IPS DF 4.7 (cell line): ENCODE results near the gene MGST2.
"Not testable (repeated sequence)": the region's sequence is repeated elsewhere in the genome, so short reads cannot be mapped to it uniquely, and the experiment has no call there.

Experiments used
- DNase-seq: peaks from one replicate; pipeline ENCODE4 v3.0.0-alpha.2; 2013; ENCODE audit warnings: low spot score; ENCODE audit errors: extremely low read depth

Gene MGST2

GRCh38 chr4:139669890-139670289, 4.3 kb downstream of the MGST2 start:
- no peak for DNase-seq

- DNase-seq, result no peak
Measured at GRCh38 chr4:139670775-139671174, 5.2 kb downstream of the MGST2 start.

- DNase-seq, result no peak
Measured at GRCh38 chr4:139672215-139672614, 6.6 kb downstream of the MGST2 start.

GRCh38 chr4:139672732-139673131, 7.1 kb downstream of the MGST2 start:
- DNase-seq, result no peak

GRCh38 chr4:139674875-139675550, 9.4 kb downstream of the MGST2 start:
- DNase-seq, result no peak

- DNase-seq, result no peak
Measured at GRCh38 chr4:139675651-139676050, 10.0 kb downstream of the MGST2 start.

- DNase-seq, result no peak
Measured at GRCh38 chr4:139676365-139676764, 10.7 kb downstream of the MGST2 start.

- no peak for DNase-seq
Measured at GRCh38 chr4:139676913-139677585, 11.4 kb downstream of the MGST2 start.

GRCh38 chr4:139682309-139682708, 16.7 kb downstream of the MGST2 start:
- no peak for DNase-seq

- DNase-seq, result no peak
Measured at GRCh38 chr4:139682741-139683151, 17.1 kb downstream of the MGST2 start.

GRCh38 chr4:139684351-139684750, 18.7 kb downstream of the MGST2 start:
- DNase-seq, result no peak

- DNase-seq, result no peak
Measured at GRCh38 chr4:139685180-139685579, 19.6 kb downstream of the MGST2 start.

- no peak for DNase-seq
Measured at GRCh38 chr4:139686130-139686529, 20.5 kb downstream of the MGST2 start.

GRCh38 chr4:139686988-139687387, 21.4 kb downstream of the MGST2 start:
- no peak for DNase-seq

GRCh38 chr4:139689093-139689722, 23.6 kb downstream of the MGST2 start:
- DNase-seq, result no peak

GRCh38 chr4:139690419-139690818, 24.8 kb downstream of the MGST2 start:
- no peak for DNase-seq

GRCh38 chr4:139692309-139693012, 26.8 kb downstream of the MGST2 start:
- DNase-seq, result no peak

- DNase-seq, result no peak
Measured at GRCh38 chr4:139694522-139695107, 29.0 kb downstream of the MGST2 start.

- no peak for DNase-seq
Measured at GRCh38 chr4:139696491-139696890, 30.9 kb downstream of the MGST2 start.

GRCh38 chr4:139698167-139698925, 32.7 kb downstream of the MGST2 start:
- not testable (repeated sequence) for DNase-seq

- DNase-seq, result no peak
Measured at GRCh38 chr4:139700568-139700967, 34.9 kb downstream of the MGST2 start.
